ENCODE results near the gene LPAR2.

The LPAR2 gene

DNA sequence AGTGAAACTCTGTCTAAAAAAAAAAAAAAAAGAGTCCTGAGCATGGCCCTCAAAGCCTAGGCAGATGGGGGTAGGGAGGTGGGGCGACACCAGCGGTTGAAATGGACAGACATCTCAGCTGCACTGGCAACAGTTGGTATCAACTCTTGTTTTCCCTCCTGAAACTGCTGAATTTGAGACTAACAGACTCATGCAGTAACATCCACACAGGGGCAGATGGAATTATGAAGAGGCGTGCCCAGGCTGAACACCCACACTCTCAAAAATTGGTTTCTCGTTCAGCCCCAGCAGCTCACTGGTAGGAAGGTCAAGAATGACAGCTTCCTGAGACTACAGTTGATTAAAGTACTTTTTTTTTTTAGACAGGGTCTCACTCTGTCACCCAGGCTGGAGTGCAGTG, 33.6 kb downstream of the LPAR2 start:
- DNase-seq, result peak; percentile 94

DNA sequence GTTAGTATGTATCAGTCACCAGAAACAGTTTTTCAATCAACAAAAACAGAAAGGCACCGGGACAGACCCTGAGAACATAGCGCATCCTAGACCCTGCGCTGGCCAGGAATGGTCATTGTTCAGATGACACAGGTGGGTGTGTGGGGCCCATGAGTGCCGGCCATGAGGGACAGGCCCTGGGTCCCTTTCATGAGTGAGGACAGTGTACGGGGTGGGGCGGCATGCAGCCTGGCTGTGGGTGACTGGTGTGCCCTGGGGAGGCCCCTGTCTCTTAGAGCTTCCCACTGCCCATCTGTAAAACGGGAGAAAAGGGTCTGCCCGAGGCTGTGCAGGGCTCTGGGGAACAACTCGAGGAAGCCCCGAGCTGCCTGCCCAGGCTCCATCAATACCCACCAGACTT, 35.3 kb downstream of the LPAR2 start:
- no peak for DNase-seq

DNA sequence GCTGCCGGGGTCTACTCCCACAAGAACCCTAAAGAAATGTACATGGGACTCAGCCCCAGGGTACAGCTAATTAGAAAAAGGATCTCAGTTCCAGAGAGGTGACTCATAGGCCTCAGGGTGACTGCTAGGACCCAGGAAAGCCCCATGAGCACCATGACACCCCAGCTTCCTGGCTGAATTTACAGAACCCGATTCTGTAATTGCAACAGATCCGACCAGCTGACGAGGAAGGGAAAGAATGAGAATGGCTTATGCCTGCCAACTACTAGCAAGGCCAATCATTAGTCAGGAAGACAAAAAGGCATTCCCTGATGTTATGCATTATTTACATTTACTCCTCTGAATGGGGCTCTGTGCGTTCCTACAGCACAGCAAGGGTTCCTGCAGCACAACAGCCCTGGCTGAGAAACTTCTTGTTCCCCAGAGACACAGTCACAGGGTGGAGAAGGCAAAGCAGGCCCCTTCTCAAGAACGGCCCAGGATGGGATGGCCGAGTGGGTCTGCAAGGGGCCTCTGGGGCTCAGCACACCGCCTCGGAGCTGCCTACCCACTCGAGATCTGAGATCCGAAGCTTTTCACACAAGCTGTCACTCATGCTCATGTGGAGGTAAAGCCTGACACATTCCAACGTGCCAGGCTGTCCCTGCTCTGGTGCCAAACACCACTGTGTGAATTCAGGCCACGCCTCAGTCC, 36.7 kb downstream of the LPAR2 start:
- peak; percentile 58 for DNase-seq

DNA sequence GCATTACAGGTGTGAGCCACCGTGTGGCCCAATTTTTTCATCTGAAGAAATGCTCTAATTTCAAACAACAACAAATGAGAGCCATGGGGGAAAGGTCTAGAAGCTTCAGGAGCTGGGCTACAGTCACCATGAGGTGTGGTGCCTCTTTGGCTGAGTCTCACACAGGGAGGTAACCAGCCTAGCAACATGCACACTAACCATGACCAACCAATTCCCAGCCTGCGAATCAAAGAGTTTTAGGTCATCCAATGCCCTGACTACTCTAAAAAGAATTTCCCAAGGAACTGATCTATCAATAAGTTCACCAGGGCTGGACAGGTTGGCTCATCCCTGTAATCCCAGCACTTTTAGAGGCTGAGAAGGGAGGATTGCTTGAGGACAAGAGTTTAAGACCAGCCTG, 39.5 kb downstream of the LPAR2 start:
- no peak for DNase-seq

DNA sequence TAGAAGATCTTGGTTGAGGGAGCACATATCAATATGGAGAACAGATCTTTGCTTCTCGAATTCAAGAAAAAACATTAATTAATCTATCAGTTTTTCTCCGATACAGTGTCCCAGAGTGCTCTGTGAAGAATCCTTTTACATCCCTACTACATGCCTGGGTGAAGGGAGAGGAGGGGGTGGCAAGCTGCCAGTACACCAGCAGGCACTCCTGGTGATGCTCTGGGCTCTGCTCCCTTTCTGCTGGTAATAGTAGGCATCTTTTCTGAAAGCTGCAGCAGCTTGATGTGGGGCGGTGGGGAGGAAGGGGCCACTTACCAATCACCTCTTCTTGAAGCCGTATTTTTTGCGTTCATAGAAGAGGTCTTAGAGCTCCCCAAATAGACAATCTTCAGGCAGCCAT, 40.2 kb downstream of the LPAR2 start:
- peak; percentile 94 for DNase-seq

DNA sequence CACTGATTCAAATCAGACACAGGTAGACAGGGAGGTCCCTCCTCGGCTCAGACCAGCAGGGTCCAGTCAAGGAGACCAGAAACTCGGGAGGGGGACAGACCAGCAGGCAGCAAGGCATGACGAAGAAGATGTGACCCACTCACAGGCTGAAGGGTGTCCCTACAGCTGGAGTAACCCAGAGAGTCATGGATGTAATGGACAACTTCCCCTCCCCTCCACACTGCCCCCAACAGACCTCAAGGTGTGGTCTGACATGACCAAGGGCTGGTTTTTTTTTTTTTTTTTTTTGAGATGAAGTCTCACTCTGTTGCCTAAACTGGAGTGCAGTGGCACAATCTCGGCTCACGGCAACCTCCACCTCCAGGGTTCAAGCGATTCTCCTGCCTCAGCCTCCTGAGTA, 43.7 kb downstream of the LPAR2 start:
- DNase-seq, result no peak

DNA sequence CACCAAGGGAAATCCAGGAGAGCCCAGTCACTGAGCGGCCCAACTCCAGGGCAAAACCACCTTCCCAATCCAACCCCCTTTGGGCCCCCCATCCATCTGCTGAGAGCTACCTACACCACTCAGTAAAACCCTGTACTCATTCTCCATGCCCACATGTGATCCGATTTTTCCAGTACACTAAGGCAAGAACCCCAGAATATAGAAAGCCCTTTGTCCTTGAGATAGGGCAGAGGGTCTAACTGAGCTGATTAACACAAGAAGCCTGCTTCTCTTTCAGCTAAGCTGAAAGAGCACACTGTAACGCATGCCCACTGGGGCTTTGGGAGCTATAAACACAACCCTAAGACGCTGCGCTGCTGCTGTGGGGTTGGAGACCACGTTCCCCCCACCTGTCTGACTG, 45.5 kb downstream of the LPAR2 start:
- no peak for DNase-seq

DNA sequence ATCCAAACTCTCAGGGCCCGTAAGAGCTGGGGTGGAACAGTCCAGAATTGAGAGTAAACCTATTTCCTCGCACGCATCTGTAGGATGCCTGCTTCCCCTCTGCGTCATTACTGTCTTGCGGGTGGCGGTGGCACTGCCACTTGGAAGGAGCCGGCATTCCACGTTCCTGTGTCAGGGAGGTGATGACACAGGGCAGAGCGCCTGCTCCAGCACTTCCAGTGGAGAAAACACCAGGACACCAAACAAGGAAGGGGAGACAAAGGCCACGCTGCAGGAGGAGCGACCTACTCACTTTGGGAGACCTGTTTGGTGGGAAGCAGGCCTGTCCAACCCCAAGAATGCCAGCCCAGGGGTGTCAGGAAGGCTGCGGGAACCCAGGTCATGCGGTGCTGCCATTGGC, 46.6 kb downstream of the LPAR2 start:
- DNase-seq, result no peak

DNA sequence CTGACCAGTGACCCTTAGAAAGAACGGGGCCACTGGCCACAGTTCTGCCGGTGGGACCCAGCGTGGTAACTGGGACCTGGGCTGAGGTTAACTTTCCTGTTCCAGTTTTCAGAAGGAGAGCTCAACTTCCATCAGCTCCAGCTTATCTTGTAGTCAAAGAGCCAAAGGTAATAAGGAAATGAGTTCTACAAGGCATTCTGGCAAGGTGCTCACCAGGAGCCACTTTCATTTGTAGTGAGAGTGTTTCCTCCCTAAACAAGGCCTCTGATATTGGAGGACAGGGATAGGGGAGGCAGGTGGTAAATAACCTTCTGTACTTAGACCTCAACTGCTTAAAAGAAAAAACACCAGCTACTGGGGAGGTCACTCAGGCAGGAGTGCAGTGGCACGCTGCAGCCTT, 47.6 kb downstream of the LPAR2 start:
- DNase-seq, result no peak

DNA sequence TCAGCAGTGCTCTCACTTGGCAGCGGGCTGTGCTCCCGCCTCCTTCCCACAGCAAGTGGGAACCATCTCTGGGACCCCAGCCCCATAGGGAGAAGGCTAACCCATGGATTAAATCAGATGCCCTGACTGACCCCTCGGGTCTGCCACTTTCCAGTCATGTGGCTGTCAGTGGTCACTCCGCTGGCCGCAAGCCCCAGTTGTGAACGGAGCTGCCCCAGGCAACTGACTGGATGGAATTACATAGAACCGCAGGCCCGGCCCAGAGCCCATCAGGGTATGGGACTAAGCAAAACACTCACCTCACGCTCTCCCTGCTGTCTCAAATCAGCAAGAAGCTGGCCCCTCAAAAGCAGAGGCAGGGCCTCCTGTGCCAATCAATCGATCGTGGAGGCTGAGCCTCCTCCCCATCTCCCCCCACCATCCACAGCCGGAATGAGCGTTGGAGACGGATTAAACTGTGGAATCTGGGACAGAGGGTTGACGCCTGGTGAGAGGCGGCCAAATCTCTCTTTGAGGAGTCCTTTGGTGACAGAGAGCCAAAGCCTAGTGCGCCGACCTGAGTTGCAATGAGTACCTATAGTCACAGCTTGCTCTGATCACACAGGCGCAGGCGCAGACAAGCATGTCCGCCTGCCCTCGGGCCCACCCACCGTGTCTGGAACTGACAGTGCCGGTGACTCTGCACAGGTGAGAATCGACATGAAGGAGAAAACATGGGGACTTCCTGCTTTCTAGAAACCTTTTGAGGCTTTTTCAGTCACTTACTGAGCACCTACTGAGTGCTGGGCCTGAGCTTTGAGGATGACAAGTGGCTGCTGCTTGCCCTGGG, 48.3 kb downstream of the LPAR2 start:
- no peak for DNase-seq

DNA sequence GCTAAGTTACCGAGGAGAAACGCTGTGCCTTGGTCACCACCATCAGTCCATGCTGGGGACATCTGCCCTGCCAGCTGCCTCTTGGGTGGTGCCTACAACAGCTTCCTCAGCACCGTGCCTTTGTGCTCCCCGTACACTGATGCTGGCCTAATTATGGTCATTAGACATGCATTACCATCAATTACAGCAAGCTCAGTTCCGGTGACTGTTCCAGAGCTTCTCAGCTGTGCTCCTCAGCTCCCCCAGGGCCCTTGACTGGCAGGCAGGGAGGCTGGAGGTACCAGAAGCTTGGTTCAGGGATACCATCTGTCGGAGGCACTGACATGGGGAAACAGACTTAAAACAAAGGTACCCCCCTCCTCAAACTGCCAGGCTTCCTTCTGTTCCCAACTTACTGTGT, 49.8 kb downstream of the LPAR2 start:
- peak; percentile 96 for DNase-seq

DNA sequence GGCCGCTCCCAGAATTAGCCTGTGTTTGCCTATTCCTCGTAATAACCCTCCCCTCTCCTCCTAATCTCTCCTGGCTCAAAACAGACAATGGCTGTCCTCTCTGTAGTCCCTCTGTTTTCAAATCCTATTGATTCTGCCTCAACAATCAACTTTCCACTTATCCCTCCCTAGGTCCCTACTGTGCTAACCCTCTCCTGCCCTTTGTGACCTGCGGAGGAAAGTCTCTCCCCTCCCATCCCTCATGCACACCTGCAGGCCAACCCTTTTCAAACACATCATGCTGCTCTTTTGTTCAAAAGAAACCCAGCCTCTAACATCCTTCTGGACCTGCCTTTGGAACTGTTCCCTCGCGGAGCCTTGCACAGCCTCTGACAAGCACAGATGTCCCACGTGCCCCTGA, 52.6 kb downstream of the LPAR2 start:
- DNase-seq, result peak; percentile 42
